H1 (cell line): ENCODE measurements around the gene TLE3. TPM values are rescaled to one million over a fixed set of nuclear protein-coding genes. Genes with fewer than 3 reads are reported as not detected.

Source experiments
- CHD2 ChIP-seq: IDR thresholded peaks from 2 replicates; pipeline ENCODE4 v1.6.1; 2012; ENCODE audit warnings: low read length, improper control_type of control experiment
- JUND ChIP-seq: IDR thresholded peaks from 2 replicates; pipeline ENCODE4 v1.6.1; 2011; ENCODE audit warnings: mild to moderate bottlenecking, improper control_type of control experiment, low read length
- RFX5 ChIP-seq: IDR thresholded peaks from 2 replicates; pipeline ENCODE4 v1.6.1; 2011; ENCODE audit warnings: low read depth, low read length, improper control_type of control experiment, borderline replicate concordance
- SP1 ChIP-seq: IDR thresholded peaks from 2 replicates; pipeline ENCODE4 v1.6.1; 2011; ENCODE audit warnings: low read depth, low read length
- TAF7 ChIP-seq: optimal IDR thresholded peaks from 2 replicates; pipeline ENCODE3; 2011; ENCODE audit warnings: low read depth, mild to moderate bottlenecking, inconsistent platforms, low read length, moderate library complexity, borderline replicate concordance
- polyA plus RNA-seq, 7 experiments: library from polyadenylated mRNA; depleted of rRNA in 3 of 7; stranded (reverse) in 5 of 7; unstranded in 2 of 7; fragments of >200 nt in 5 of 7; fragments of 200-250 nt in 2 of 7; gene quantifications; 1 replicate in 5 of 7; 2 replicates in 1 of 7; 4 replicates in 1 of 7; pipeline versions ENCODE4 v1.2.1 to v1.2.3, GENCODE V29; 2011 to 2013; ENCODE audit warnings: missing spikeins in 2 of 7, mixed read lengths in 2 of 7
- total RNA-seq: library from RNA; stranded (reverse); fragmentation: NEBNext Ultra II Directional; extraction: Animal tissue kit (Norgen Biotek cat#: 25700); gene quantifications from 2 replicates; pipeline ENCODE4 v1.2.1, GENCODE V29; 2021
- TF ChIP-seq, protein P1 (sequence below): fragments of 300-600 bp; sonication (generic); IDR thresholded peaks from 2 replicates; pipeline ENCODE4 v1.7.1; 2012; ENCODE audit warnings: low read length, moderate library complexity, mild to moderate bottlenecking, inconsistent platforms; ENCODE audit not compliant: insufficient replicate concordance
- TF ChIP-seq, protein P2 (sequence below): IDR thresholded peaks from 2 replicates; pipeline ENCODE4 v1.6.1; 2012; ENCODE audit warnings: inconsistent platforms
- TF ChIP-seq, protein P3 (sequence below): IDR thresholded peaks from 2 replicates; pipeline ENCODE4 v1.6.1; 2011; ENCODE audit warnings: low read length, improper control_type of control experiment

Gene TLE3
- total and polyA plus RNA-seq, 2 of the 8 experiments (the other 6 are each of a cell fraction or from before 2014, with no cell fraction given) = 25.1 to 61.2 TPM

DNA sequence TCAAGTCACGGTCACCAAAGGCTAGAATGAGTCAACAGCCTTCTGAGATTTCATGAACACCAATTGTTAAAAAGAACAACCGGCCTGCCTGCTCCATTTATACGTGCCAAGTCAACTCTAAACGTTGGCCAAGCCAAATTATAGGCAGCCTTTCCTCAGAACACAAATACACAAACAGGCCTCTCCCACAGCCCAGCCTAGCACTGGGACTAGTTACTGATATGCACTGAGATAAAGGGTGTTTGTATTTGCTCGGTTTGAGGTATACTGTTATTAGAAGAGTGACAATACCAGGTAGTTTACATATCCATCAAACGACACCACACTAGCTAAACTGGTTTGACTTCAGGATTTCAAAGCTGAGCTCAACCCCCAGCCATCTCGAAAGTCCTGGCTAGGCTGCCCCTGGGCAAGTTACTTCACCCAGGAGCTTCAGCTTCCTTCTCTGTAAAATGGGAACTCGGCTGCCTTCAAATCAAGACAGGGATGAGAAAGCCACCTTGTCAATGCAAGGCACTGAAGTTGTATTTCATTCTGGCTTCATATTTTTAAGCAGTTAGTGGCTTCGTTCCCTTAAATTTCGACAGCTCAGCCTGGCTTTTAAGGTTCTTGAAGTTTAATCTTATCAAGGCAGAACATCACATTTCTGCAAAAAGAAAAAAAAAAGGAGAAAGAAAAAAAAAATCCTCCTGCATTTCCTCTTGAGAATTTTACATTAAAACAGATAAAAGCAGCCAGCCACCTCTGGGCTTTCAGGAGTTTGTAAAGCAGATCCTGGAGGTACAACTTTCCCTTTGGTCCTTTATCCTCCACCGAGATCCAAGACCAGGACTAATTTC lies 4.0 kb downstream of the TLE3 start (continued):
- TF ChIP-seq, protein P1, sequence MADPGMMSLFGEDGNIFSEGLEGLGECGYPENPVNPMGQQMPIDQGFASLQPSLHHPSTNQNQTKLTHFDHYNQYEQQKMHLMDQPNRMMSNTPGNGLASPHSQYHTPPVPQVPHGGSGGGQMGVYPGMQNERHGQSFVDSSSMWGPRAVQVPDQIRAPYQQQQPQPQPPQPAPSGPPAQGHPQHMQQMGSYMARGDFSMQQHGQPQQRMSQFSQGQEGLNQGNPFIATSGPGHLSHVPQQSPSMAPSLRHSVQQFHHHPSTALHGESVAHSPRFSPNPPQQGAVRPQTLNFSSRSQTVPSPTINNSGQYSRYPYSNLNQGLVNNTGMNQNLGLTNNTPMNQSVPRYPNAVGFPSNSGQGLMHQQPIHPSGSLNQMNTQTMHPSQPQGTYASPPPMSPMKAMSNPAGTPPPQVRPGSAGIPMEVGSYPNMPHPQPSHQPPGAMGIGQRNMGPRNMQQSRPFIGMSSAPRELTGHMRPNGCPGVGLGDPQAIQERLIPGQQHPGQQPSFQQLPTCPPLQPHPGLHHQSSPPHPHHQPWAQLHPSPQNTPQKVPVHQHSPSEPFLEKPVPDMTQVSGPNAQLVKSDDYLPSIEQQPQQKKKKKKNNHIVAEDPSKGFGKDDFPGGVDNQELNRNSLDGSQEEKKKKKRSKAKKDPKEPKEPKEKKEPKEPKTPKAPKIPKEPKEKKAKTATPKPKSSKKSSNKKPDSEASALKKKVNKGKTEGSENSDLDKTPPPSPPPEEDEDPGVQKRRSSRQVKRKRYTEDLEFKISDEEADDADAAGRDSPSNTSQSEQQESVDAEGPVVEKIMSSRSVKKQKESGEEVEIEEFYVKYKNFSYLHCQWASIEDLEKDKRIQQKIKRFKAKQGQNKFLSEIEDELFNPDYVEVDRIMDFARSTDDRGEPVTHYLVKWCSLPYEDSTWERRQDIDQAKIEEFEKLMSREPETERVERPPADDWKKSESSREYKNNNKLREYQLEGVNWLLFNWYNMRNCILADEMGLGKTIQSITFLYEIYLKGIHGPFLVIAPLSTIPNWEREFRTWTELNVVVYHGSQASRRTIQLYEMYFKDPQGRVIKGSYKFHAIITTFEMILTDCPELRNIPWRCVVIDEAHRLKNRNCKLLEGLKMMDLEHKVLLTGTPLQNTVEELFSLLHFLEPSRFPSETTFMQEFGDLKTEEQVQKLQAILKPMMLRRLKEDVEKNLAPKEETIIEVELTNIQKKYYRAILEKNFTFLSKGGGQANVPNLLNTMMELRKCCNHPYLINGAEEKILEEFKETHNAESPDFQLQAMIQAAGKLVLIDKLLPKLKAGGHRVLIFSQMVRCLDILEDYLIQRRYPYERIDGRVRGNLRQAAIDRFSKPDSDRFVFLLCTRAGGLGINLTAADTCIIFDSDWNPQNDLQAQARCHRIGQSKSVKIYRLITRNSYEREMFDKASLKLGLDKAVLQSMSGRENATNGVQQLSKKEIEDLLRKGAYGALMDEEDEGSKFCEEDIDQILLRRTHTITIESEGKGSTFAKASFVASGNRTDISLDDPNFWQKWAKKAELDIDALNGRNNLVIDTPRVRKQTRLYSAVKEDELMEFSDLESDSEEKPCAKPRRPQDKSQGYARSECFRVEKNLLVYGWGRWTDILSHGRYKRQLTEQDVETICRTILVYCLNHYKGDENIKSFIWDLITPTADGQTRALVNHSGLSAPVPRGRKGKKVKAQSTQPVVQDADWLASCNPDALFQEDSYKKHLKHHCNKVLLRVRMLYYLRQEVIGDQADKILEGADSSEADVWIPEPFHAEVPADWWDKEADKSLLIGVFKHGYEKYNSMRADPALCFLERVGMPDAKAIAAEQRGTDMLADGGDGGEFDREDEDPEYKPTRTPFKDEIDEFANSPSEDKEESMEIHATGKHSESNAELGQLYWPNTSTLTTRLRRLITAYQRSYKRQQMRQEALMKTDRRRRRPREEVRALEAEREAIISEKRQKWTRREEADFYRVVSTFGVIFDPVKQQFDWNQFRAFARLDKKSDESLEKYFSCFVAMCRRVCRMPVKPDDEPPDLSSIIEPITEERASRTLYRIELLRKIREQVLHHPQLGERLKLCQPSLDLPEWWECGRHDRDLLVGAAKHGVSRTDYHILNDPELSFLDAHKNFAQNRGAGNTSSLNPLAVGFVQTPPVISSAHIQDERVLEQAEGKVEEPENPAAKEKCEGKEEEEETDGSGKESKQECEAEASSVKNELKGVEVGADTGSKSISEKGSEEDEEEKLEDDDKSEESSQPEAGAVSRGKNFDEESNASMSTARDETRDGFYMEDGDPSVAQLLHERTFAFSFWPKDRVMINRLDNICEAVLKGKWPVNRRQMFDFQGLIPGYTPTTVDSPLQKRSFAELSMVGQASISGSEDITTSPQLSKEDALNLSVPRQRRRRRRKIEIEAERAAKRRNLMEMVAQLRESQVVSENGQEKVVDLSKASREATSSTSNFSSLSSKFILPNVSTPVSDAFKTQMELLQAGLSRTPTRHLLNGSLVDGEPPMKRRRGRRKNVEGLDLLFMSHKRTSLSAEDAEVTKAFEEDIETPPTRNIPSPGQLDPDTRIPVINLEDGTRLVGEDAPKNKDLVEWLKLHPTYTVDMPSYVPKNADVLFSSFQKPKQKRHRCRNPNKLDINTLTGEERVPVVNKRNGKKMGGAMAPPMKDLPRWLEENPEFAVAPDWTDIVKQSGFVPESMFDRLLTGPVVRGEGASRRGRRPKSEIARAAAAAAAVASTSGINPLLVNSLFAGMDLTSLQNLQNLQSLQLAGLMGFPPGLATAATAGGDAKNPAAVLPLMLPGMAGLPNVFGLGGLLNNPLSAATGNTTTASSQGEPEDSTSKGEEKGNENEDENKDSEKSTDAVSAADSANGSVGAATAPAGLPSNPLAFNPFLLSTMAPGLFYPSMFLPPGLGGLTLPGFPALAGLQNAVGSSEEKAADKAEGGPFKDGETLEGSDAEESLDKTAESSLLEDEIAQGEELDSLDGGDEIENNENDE = no peak
- TF ChIP-seq TAF7 = no peak
- TF ChIP-seq, protein P2, sequence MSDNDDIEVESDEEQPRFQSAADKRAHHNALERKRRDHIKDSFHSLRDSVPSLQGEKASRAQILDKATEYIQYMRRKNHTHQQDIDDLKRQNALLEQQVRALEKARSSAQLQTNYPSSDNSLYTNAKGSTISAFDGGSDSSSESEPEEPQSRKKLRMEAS = no peak
- TF ChIP-seq RFX5 = no peak
- TF ChIP-seq CHD2 = no peak
- TF ChIP-seq, protein P3, sequence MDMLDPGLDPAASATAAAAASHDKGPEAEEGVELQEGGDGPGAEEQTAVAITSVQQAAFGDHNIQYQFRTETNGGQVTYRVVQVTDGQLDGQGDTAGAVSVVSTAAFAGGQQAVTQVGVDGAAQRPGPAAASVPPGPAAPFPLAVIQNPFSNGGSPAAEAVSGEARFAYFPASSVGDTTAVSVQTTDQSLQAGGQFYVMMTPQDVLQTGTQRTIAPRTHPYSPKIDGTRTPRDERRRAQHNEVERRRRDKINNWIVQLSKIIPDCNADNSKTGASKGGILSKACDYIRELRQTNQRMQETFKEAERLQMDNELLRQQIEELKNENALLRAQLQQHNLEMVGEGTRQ = no peak
- TF ChIP-seq JUND = no peak
- peak; percentile 81 for TF ChIP-seq SP1
